ENCODE data around the gene IL4.
"Not testable (repeated sequence)": the region's sequence is repeated elsewhere in the genome, so short reads cannot be mapped to it uniquely, and the experiment has no call there.

IL4 gene

GRCh38 chr5:132673939-132674630, at the start of gene IL4:
TSS of gene IL4 (plus strand) at chr5:132673989. CDS start at chr5:132674051, 62 bp downstream.
- DNase-seq (ENCODE audit: low read depth in 2 of 3, low spot score in 2 of 3): no peak

- no peak for DNase-seq (ENCODE audit: low read depth in 2 of 3, low spot score in 2 of 3)
Measured at GRCh38 chr5:132627470-132627869, 46.3 kb upstream of the IL4 start.

GRCh38 chr5:132628814-132629213, 45.0 kb upstream of the IL4 start:
- DNase-seq (ENCODE audit: low read depth in 2 of 3, low spot score in 2 of 3): no peak

GRCh38 chr5:132629230-132629944, 44.4 kb upstream of the IL4 start:
- no peak for DNase-seq (ENCODE audit: low read depth in 2 of 3, low spot score in 2 of 3)

- DNase-seq (ENCODE audit: low read depth in 2 of 3, low spot score in 2 of 3): not testable (repeated sequence)
Measured at GRCh38 chr5:132633587-132633986, 40.2 kb upstream of the IL4 start.

- DNase-seq (ENCODE audit: low read depth in 2 of 3, low spot score in 2 of 3): no peak
Measured at GRCh38 chr5:132635873-132636272, 37.9 kb upstream of the IL4 start.

- DNase-seq (ENCODE audit: low read depth in 2 of 3, low spot score in 2 of 3): no peak
Measured at GRCh38 chr5:132637241-132637640, 36.5 kb upstream of the IL4 start.

- no peak for DNase-seq (ENCODE audit: low read depth in 2 of 3, low spot score in 2 of 3)
Measured at GRCh38 chr5:132639706-132640130, 34.1 kb upstream of the IL4 start.

- no peak for DNase-seq (ENCODE audit: low read depth in 2 of 3, low spot score in 2 of 3)
Measured at GRCh38 chr5:132640613-132641012, 33.2 kb upstream of the IL4 start.

- no peak for DNase-seq (ENCODE audit: low read depth in 2 of 3, low spot score in 2 of 3)
Measured at GRCh38 chr5:132641241-132641723, 32.5 kb upstream of the IL4 start.

GRCh38 chr5:132641841-132642240, 31.9 kb upstream of the IL4 start:
- DNase-seq (ENCODE audit: low read depth in 2 of 3, low spot score in 2 of 3): no peak

GRCh38 chr5:132644177-132644576, 29.6 kb upstream of the IL4 start:
- DNase-seq (ENCODE audit: low read depth in 2 of 3, low spot score in 2 of 3): no peak

- no peak for DNase-seq (ENCODE audit: low read depth in 2 of 3, low spot score in 2 of 3)
Measured at GRCh38 chr5:132646583-132647266, 27.1 kb upstream of the IL4 start.

- DNase-seq (ENCODE audit: low read depth in 2 of 3, low spot score in 2 of 3): no peak
Measured at GRCh38 chr5:132647473-132647872, 26.3 kb upstream of the IL4 start.

GRCh38 chr5:132648355-132648754, 25.4 kb upstream of the IL4 start:
- DNase-seq (ENCODE audit: low read depth in 2 of 3, low spot score in 2 of 3): no peak

GRCh38 chr5:132651838-132652469, 21.8 kb upstream of the IL4 start:
- DNase-seq (ENCODE audit: low read depth in 2 of 3, low spot score in 2 of 3): no peak

- DNase-seq (ENCODE audit: low read depth in 2 of 3, low spot score in 2 of 3): no peak
Measured at GRCh38 chr5:132653716-132654115, 20.1 kb upstream of the IL4 start.

- no peak for DNase-seq (ENCODE audit: low read depth in 2 of 3, low spot score in 2 of 3)
Measured at GRCh38 chr5:132655821-132656773, 17.7 kb upstream of the IL4 start.

- no peak for DNase-seq (ENCODE audit: low read depth in 2 of 3, low spot score in 2 of 3)
Measured at GRCh38 chr5:132656774-132657355, 16.9 kb upstream of the IL4 start.

All from activated CD8-positive, alpha-beta memory T cell treated with anti-CD3 and anti-CD28 coated beads for 48 hours (primary cell).